ENCODE data around the gene EEF1A2. TPM values are rescaled to one million over a fixed set of nuclear protein-coding genes. Genes with fewer than 3 reads are reported as not detected.
A peak's percentile ranks its signal among the peaks of the same experiment; 100 is the strongest.

The EEF1A2 gene
- total RNA-seq, 1 donor from 2014 or later: 0.54 TPM

DNA sequence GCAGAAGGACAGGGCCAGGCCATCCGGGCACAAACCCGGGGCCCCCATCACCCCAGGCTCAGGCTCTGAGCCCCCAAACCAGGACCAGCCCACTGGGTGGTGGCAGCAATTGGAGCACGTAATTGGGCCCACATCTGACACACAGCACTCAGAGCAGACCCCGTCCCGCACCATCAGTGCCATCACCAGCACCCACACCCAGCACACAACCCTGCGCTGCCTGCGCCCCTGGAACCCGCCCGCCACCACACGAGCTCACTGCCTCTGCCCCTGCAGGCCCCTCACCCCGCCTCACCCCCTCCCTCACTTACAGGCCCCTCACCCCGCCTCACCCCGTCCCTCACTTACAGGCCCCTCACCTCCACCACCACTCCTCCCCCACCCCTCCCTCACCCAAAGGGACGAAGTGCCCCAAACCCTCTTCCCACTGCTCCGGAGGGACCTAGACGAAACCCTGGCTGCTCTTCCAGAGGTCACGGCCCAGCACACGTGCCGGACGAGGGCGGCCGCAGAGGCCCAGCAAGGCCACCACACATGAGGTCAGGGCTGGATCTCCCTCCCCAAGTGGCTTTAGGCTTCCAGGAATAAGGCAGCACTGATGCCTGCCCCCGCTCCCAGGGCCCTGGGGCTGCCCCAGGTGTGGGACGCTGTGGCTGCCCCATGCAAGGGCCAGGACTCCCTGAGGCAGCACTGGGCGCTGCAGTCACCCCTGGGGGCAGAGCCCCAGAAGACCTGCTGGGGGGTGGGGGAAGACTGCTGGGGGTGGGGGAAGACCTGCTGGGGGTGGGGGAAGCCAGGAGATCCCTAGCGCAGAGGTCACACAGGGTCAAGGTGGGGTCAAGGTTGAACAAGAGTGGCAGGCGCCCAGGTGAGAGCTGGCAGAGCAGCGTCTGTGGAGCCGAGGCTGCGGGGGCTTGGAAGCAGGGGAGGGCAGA is 48.8 kb downstream of the EEF1A2 start:
- Histone ChIP-seq H3K79me2 (ENCODE audit: low read depth) (peaks cover 60% of the 10 kb centered on the region), H3K4me2 (no peak overlapping the region), H3K27me3 (no peaks in the 10 kb centered on the region), H3K36me3 (no peaks in the 10 kb centered on the region), H3K9ac (no peak overlapping the region), H2AFZ (replicated peaks) (no peak overlapping the region), H4K20me1 (ENCODE audit: low read depth) (peaks cover 84% of the 10 kb centered on the region), H3K27ac (no peak overlapping the region), H3K4me3 (no peak overlapping the region), H3F3A (ENCODE audit: low read depth) (no peaks in the 10 kb centered on the region), H3K9me3 (ENCODE audit: low read depth) (no peaks in the 10 kb centered on the region), H3K4me1 (peaks cover 20% of the 10 kb centered on the region)
- no peak for DNase-seq (ENCODE audit: low spot score)
- TF ChIP-seq EZH2 (IDR thresholded peaks at IDR 0.05) (no peak), EZH2phosphoT487 (IDR thresholded peaks at IDR 0.05) (no peak)
- TF ChIP-seq, protein P1, sequence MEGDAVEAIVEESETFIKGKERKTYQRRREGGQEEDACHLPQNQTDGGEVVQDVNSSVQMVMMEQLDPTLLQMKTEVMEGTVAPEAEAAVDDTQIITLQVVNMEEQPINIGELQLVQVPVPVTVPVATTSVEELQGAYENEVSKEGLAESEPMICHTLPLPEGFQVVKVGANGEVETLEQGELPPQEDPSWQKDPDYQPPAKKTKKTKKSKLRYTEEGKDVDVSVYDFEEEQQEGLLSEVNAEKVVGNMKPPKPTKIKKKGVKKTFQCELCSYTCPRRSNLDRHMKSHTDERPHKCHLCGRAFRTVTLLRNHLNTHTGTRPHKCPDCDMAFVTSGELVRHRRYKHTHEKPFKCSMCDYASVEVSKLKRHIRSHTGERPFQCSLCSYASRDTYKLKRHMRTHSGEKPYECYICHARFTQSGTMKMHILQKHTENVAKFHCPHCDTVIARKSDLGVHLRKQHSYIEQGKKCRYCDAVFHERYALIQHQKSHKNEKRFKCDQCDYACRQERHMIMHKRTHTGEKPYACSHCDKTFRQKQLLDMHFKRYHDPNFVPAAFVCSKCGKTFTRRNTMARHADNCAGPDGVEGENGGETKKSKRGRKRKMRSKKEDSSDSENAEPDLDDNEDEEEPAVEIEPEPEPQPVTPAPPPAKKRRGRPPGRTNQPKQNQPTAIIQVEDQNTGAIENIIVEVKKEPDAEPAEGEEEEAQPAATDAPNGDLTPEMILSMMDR (IDR thresholded peaks at IDR 0.05): no peak
- H3K27ac Mint-ChIP-seq: no peak overlapping the region
- no peaks in the 10 kb centered on the region for H3K9me3 Mint-ChIP-seq
- H3K4me3 Mint-ChIP-seq: peak overlapping the region; percentile 48
- peaks cover 2% of the 10 kb centered on the region for H3K36me3 Mint-ChIP-seq
- peaks cover 3% of the 10 kb centered on the region for H3K27me3 Mint-ChIP-seq (ENCODE audit: insufficient read depth, low read depth)
- H3K4me1 Mint-ChIP-seq: peaks cover 54% of the 10 kb centered on the region

DNA sequence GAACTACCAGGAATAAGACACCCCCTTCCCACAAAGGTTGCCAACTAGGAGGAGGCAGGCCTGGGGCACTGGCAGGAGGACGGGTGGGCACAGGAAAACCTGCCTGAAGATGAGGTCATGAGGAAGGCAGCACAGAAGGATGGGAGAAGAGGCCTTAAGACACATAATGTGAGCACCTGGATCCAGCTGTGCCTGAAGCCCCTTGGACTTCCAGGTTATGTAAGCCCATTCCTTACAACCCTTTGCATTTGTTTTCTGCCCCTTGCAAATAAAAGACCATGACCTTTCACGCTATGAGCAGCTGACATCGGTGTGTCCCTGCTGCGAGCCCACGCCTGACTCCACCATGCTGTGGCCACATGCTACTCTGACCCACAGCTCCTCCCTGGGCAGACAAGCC is 49.9 kb downstream of the EEF1A2 start:
- Mint-ChIP-seq H3K9me3 (no peaks in the 10 kb centered on the region), H3K4me3 (no peak overlapping the region), H3K27ac (peak overlapping the region; percentile 72), H3K4me1 (peaks cover 46% of the 10 kb centered on the region), H3K36me3 (peaks cover 4% of the 10 kb centered on the region), H3K27me3 (ENCODE audit: insufficient read depth, low read depth) (peaks cover 3% of the 10 kb centered on the region)
- H3K27ac ChIP-seq: no peak overlapping the region
- no peaks in the 10 kb centered on the region for H3K9me3 ChIP-seq (ENCODE audit: low read depth)
- peaks cover 50% of the 10 kb centered on the region for H3K79me2 ChIP-seq (ENCODE audit: low read depth)
- DNase-seq (ENCODE audit: low spot score): no peak
- H4K20me1 ChIP-seq (ENCODE audit: low read depth): peaks cover 74% of the 10 kb centered on the region
- H2AFZ ChIP-seq (replicated peaks): no peak overlapping the region
- H3K4me3 ChIP-seq: no peak overlapping the region
- H3K36me3 ChIP-seq: no peaks in the 10 kb centered on the region
- H3K9ac ChIP-seq: no peak overlapping the region
- TF ChIP-seq EZH2 (IDR thresholded peaks at IDR 0.05) (no peak), EZH2phosphoT487 (IDR thresholded peaks at IDR 0.05) (no peak)
- TF ChIP-seq, protein P1 (IDR thresholded peaks at IDR 0.05): no peak
- H3F3A ChIP-seq (ENCODE audit: low read depth): no peaks in the 10 kb centered on the region
- H3K4me1 ChIP-seq: peaks cover 10% of the 10 kb centered on the region
- no peaks in the 10 kb centered on the region for H3K27me3 ChIP-seq
- H3K4me2 ChIP-seq: no peak overlapping the region

DNA sequence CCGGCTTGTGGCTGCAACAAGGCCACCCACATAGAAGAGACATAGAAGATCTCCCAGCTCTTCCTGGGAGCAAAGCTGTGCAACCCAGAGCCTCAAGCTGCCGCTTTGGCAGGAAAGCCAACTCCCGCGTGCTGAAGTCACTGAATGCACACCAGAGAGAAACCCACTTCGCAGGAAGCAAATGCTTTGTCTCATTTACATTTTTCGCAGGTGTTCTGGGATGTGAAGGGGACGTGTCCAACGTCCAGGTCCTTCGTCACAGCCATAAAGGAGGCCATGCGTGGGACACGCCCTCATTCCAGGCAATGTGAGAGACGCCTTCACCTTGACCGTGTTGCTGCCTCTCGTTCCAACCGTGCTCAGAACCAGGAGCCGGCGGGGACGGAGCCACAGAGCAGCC is 50.9 kb downstream of the EEF1A2 start:
- Histone ChIP-seq H3K36me3 (no peaks in the 10 kb centered on the region), H3K9ac (no peak overlapping the region), H3K27ac (no peak overlapping the region), H2AFZ (replicated peaks) (no peak overlapping the region), H4K20me1 (ENCODE audit: low read depth) (peaks cover 64% of the 10 kb centered on the region), H3K4me2 (no peak overlapping the region), H3K27me3 (no peaks in the 10 kb centered on the region), H3K4me3 (no peak overlapping the region), H3F3A (ENCODE audit: low read depth) (no peaks in the 10 kb centered on the region), H3K79me2 (ENCODE audit: low read depth) (peaks cover 40% of the 10 kb centered on the region), H3K9me3 (ENCODE audit: low read depth) (no peaks in the 10 kb centered on the region), H3K4me1 (peaks cover under 1% of the 10 kb centered on the region)
- TF ChIP-seq, protein P1 (IDR thresholded peaks at IDR 0.05): no peak
- TF ChIP-seq EZH2phosphoT487 (IDR thresholded peaks at IDR 0.05): no peak
- no peak for TF ChIP-seq EZH2 (IDR thresholded peaks at IDR 0.05)
- peaks cover 6% of the 10 kb centered on the region for H3K27me3 Mint-ChIP-seq (ENCODE audit: insufficient read depth, low read depth)
- H3K9me3 Mint-ChIP-seq: peaks cover 4% of the 10 kb centered on the region
- peak overlapping the region; percentile 48 for H3K4me3 Mint-ChIP-seq
- peak overlapping the region; percentile 10 for H3K27ac Mint-ChIP-seq
- peaks cover 8% of the 10 kb centered on the region for H3K36me3 Mint-ChIP-seq
- H3K4me1 Mint-ChIP-seq: peaks cover 37% of the 10 kb centered on the region
- no peak for DNase-seq (ENCODE audit: low spot score)
